ENCODE data around the gene APBA2.

APBA2 gene

DNA sequence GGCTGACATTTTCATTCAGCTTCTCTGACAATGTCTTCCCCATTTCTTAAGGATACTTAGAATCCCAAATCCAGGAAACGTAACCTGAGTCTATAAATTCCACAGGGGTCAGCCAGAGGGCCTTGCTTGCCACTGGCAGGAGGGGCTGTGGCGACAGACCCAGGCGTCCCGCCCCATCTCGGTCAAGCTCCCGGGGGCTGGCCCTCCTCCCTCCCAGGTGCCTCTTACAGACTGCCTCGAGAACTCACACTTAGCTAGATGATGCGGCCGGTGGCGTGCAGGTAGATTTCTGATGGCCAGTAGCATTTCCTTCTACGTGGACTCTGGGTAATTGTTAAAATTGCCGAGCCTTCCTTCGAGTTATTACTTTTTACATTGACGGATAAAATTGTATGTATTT, 211.4 kb downstream of the APBA2 start:
- DNase-seq, result no peak
- TF ChIP-seq GATA1 (IDR thresholded peaks at IDR 0.05; ENCODE audit: low read depth, low read length), result no peak
- TF ChIP-seq POLR2A (IDR thresholded peaks at IDR 0.05; ENCODE audit: low read length), result no peak

DNA sequence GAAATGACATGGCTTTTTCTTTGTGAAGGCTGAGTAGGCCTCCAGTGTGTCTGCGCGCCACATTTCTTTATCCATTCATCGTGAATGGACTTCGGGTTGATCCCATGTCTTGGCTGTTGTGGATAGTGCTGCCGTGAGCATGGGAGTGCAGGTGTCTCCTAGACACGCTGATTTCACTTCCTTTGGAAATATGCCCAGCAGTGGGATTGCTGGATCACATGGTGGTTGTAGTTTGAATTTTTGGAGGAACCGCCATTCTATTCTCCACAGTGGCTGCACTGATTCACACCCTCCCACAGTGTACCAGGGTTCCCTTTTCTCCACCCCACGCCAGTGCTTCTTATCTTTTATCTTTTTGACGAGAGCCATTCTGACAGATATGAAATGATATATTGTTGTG, 212.2 kb downstream of the APBA2 start:
- no peak for DNase-seq
- TF ChIP-seq GATA1 (IDR thresholded peaks at IDR 0.05; ENCODE audit: low read depth, low read length) (no peak), POLR2A (IDR thresholded peaks at IDR 0.05; ENCODE audit: low read length) (no peak)

DNA sequence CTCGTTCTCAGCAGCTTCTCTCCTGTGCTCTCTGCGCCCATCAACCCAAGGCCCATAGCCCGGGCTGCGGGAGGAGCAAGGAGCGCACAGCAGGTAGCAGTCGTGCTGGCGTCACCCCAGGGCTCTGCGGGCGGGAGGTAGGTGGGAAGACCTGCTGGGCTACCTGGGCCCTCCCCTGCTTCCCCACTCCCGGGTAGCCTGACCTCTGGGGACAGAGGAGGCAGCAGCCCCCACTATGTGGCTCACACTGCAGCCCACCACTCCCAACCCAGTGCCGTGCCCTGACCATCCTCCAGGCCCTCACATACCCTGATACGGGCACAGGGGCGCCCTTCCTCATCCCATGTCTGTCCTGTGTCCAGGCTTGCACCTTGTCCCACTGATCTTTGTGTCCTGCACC, 212.9 kb downstream of the APBA2 start:
- TF ChIP-seq POLR2A (IDR thresholded peaks at IDR 0.05; ENCODE audit: low read length) (no peak), GATA1 (IDR thresholded peaks at IDR 0.05; ENCODE audit: low read depth, low read length) (no peak)
- no peak for DNase-seq

DNA sequence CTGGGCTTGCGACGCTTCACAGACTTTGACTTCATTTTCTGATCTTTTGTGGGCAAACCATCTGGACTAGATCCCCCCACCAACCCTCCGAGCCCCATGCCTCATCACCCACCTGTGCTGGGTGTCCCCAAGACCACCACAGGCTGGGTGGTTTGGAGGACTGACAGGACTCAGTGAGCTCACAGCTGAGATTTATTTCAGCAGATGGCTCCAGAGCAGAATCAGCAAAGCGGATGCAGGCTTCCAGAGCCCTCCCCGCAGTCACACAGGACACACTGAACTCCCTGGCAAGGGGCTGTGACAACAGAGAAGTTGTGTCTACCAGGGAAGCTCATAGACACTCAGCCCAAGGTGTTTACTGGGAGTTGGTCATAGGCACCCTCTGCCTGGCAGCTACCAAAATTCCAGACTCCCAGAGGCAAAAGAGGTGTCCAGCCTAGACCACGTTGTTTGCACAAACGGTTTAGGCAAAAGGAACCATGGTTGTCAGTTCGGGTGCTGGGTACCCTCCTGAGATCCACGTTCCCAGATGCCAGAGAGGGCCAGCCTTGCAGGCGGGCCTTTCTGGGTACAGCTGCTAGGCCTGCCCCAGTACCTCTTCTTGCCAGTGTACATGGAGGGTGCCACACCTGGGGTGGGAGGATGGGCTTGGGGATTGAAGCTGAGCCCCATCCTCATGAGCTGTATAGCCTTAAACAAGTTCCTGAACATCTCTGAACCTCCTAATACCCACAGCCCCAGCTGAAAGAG, 213.5 kb downstream of the APBA2 start:
- DNase-seq, result no peak
- no peak for TF ChIP-seq POLR2A (IDR thresholded peaks at IDR 0.05; ENCODE audit: low read length)
- TF ChIP-seq GATA1 (IDR thresholded peaks at IDR 0.05; ENCODE audit: low read depth, low read length), result no peak

DNA sequence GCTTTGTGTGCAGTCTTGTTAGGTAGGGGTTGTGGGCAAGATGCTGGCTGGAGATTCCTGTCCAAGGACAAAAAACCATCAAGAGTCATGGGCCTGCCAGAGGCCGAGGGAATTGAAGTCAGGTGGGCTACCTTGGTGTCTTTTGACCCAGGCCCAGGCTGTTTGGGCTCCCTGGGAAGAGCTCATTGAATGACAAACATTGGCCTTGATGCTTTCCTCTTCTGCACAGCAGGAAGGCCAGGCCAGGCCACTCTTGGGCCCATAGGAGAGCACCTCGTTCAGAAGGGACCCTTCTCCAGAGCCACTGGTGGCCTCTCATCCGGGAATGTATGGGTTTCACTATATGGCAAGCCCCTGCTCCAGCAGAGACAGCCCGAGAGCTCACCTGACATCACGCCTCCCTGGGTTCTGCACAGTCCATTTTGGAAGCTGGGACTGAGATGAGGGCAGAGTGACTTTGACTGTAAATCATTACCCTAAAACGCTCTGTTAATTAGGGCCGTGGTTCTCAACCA, 214.8 kb downstream of the APBA2 start:
- no peak for DNase-seq
- TF ChIP-seq GATA1 (IDR thresholded peaks at IDR 0.05; ENCODE audit: low read depth, low read length) (no peak), POLR2A (IDR thresholded peaks at IDR 0.05; ENCODE audit: low read length) (no peak)

DNA sequence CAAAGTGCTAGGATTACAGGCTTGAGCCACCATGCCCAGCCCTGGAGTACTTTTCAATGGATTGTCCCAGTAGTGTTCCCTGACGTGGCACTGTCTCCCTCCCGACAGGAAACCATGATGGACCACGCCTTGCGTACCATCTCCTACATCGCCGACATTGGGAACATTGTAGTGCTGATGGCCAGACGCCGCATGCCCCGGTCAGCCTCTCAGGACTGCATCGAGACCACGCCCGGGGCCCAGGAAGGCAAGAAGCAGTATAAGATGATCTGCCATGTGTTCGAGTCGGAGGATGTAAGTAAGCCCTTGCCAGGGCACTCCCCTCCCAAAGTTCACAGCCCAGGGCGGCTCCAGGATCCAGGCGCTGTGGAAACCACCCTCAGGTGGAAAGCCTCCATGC, 215.7 kb downstream of the APBA2 start:
- TF ChIP-seq POLR2A (IDR thresholded peaks at IDR 0.05; ENCODE audit: low read length) (no peak), GATA1 (IDR thresholded peaks at IDR 0.05; ENCODE audit: low read depth, low read length) (no peak)
- no peak for DNase-seq

DNA sequence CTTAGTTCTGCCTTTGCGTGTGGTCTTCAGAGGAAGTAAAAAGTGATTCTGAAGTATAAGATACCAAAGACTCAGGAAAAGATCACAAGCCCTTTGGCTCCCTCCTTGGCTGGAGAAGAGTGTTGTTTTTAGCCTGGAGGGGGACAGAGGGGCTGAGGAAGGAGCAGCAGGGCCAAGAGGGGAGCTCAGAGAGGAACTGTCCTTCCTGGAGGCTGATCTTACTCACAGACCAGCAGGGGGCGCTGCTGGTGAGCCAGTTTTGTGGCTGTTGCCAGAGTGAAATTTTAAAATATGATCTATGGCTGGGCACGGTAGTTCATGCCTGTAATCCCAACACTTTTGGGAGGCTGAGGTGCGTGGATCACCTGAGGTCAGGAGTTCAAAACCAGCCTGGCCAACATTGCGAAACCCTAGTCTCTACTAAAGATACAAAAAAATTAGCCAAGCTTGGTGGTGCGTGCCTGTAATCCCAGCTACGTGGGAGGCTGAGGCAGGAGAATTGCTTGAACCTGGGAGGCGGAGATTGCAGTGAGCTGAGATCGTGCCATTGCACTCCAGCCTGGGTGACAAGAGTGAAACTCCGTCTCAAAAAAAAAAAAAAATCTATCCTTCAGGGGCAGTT, 216.5 kb downstream of the APBA2 start:
- DNase-seq, result peak; percentile 53 to 73

DNA sequence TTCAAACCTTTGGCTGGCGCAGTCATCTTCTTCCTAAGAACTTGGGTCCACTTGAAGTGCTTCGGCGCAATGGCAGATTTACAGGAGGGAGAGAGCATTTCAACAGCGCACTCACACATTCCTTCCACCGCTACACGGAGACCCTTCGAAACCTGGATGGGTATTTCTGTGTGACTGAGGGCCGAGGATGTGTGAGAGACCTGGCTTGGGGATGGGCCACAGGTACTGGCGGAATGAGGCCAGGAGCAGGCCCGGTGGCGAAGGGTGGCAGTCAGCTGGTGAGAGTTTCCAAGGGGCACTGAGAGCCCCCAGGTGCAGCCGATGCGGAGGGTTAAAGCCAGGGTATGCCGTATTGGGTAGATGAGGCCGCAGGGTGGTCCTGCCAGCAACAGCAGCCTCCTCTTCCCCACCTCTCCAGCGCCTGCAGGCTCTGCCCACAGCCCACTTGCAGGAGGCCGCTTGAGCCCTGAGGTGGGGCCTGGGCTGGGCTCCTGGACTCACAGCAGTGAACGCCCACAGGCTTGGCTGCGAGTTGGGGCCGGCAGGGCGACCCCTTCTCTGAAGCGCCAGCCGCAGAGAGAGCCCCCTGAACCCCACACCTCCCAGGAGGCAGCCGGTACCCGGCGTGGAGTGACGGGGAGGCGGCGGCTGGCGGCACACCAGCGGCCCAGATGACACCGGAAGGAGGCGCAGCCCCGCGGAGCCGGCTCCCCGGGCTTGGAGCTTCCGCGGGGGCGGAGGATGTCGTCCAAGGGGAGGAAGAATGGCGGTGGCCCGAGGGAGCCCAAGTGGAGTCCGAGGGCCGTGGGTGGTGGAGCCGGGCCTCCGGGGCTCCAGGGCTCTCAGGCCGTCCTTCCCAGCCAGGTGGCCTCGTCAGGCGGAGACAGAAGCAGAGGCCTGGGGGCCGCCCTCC, 217.4 kb downstream of the APBA2 start:
- TF ChIP-seq GATA1 (IDR thresholded peaks at IDR 0.05; ENCODE audit: low read depth, low read length), result no peak
- no peak for TF ChIP-seq POLR2A (IDR thresholded peaks at IDR 0.05; ENCODE audit: low read length)
- DNase-seq, result no peak

DNA sequence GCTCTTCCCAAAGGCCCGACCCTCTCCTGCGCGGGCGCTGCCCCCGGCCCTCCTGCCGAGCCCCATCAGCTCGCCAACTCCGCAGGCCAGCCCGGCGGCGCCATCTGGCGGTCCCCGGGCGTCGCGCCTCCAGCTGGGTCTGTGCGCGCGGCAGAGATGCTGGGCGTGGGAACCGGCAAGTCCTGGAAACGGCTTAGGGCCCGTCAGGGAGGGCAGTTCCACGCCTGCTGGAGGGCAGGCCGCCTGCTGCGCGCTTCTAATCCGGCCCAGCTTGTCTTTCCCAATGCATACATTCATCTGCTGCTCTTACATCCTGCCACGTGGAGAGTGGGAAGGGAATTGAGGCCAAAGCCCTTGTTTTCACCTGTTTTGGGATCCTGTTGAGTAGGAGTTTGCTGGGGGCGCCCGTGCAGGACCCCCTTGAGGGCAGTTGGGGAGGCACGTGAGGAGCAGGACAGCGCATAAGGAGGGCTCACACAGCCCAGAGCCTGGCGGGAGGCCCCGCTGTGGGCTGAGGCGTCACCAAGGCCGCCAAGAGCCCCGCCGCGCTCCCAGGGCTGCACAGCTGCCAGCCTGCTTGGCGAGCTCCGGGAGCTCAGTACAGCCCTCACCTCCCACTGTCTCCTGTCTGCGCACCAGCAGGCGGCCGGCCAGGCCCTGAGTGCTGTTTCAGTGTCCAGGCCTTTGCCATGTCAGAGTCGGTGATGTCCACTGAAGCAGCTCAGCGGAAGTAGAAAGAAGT, 218.2 kb downstream of the APBA2 start:
- TF ChIP-seq POLR2A (IDR thresholded peaks at IDR 0.05; ENCODE audit: low read length) (no peak), GATA1 (IDR thresholded peaks at IDR 0.05; ENCODE audit: low read depth, low read length) (no peak)
- DNase-seq, result peak; percentile 55 to 68

DNA sequence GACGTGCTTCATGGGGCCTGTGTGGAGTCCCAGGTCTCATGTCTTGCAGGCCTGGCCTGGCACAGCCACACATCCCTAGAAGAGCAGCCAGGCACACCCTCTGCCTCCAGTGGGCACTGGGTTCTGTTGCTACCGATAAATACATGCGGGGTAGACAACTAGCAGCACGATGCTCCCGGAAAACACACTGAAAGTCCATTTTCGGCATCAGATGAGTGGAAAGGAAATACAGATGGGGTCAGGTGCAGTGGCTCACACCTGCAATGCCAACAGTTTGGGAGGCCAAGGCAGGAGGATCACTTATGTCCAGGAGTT, 218.7 kb downstream of the APBA2 start:
- TF ChIP-seq GATA1 (IDR thresholded peaks at IDR 0.05; ENCODE audit: low read depth, low read length) (no peak), POLR2A (IDR thresholded peaks at IDR 0.05; ENCODE audit: low read length) (no peak)
- no peak for DNase-seq

DNA sequence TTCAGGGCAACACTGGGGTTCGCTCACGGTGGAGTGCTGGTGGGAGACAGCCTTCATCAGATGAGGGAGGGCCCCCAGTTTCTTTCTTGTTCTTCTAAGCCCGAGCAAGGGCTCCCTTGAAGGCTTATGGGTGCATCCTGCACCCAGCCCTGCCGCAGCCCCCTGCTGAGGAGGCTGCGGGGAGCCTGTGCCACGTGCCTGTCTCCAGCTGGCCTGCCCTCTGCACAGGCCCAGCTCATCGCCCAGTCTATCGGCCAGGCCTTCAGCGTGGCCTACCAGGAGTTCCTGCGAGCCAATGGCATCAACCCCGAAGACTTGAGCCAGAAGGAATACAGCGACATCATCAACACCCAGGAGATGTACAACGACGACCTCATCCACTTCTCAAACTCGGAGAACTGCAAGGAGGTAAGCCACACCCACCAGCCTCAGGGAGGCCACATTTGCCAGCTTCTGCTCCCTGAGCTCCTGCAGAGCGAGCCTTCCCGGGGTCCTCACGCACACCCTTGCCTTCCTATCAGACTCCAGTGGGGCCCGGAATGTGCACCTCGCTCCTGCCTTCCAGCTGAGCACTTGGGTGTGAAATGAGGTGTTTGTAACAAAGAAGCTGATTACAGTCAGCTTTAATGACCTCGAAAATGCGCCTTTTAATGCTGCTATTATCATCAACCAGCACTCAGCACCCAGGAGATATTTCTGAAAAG, 219.5 kb downstream of the APBA2 start:
- TF ChIP-seq POLR2A (IDR thresholded peaks at IDR 0.05; ENCODE audit: low read length) (no peak), GATA1 (IDR thresholded peaks at IDR 0.05; ENCODE audit: low read depth, low read length) (no peak)
- DNase-seq, result no peak

DNA sequence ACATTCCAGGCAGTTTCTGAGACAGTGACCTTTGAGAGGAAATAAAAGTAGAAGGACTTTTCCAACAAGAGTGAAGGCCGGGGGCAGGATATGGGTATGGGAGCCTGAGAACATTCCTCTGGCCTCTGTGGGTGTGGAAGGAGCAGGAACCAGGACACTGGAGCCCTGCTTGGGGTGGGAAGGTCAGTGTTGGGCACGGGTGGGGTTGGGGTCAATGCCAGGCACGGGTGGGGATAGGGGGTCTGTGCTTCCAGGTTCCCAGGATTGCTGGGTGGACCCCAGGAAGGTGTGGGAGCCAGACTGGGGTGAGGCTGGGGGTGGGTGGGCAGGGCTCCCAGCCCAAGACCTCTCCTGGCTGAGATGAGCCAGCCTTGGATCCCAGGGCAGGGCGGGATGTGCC, 220.3 kb downstream of the APBA2 start:
- no peak for DNase-seq
- TF ChIP-seq POLR2A (IDR thresholded peaks at IDR 0.05; ENCODE audit: low read length), result no peak
- TF ChIP-seq GATA1 (IDR thresholded peaks at IDR 0.05; ENCODE audit: low read depth, low read length), result no peak
